AG09319 (cell line): ENCODE data around the gene PTPRM.

ENCODE experiments used
- DNase-seq: peaks from one replicate; pipeline ENCODE4 v3.0.0-alpha.2; 2010; ENCODE audit warnings: low read depth; ENCODE audit errors: extremely low read depth
- TF ChIP-seq, protein P1 (sequence below): IDR thresholded peaks from 2 replicates; pipeline ENCODE4 v1.5.1; 2011; ENCODE audit warnings: low read depth, mild to moderate bottlenecking, inconsistent platforms, low read length, moderate library complexity

PTPRM gene

DNA sequence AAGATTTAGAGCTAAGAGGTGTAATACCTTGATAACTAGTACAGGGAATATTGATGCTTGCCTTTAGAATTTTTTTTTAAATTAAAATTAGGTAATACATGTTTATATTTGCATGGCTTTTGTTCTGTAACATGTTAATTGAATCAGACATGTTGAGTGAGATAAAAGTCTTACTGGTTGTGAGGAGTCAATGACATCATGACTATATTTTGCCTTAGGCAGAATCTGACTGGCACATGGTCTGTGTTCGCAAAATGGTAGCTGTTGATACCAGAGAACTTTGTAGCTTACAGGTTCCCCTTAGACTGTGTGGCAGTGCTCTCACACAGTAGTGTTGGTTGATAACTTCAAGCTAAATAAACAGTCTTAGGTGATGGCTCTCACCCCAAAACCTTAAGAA lies 199.7 kb downstream of the PTPRM start:
- TF ChIP-seq, protein P1, sequence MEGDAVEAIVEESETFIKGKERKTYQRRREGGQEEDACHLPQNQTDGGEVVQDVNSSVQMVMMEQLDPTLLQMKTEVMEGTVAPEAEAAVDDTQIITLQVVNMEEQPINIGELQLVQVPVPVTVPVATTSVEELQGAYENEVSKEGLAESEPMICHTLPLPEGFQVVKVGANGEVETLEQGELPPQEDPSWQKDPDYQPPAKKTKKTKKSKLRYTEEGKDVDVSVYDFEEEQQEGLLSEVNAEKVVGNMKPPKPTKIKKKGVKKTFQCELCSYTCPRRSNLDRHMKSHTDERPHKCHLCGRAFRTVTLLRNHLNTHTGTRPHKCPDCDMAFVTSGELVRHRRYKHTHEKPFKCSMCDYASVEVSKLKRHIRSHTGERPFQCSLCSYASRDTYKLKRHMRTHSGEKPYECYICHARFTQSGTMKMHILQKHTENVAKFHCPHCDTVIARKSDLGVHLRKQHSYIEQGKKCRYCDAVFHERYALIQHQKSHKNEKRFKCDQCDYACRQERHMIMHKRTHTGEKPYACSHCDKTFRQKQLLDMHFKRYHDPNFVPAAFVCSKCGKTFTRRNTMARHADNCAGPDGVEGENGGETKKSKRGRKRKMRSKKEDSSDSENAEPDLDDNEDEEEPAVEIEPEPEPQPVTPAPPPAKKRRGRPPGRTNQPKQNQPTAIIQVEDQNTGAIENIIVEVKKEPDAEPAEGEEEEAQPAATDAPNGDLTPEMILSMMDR: no peak
- no peak for DNase-seq

- TF ChIP-seq, protein P1: no peak
- DNase-seq: no peak
These were observed 203.8 kb downstream of the PTPRM start for GRCh38 chr18:7770908-7771307.

- no peak for DNase-seq
- TF ChIP-seq, protein P1: no peak
These were observed 205.4 kb downstream of the PTPRM start for GRCh38 chr18:7772510-7772888.

- no peak for DNase-seq
- TF ChIP-seq, protein P1: no peak
These were observed 205.8 kb downstream of the PTPRM start for GRCh38 chr18:7772951-7773350.

- TF ChIP-seq, protein P1: no peak
- no peak for DNase-seq
These were observed 208.0 kb downstream of the PTPRM start for GRCh38 chr18:7775128-7775527.

DNA sequence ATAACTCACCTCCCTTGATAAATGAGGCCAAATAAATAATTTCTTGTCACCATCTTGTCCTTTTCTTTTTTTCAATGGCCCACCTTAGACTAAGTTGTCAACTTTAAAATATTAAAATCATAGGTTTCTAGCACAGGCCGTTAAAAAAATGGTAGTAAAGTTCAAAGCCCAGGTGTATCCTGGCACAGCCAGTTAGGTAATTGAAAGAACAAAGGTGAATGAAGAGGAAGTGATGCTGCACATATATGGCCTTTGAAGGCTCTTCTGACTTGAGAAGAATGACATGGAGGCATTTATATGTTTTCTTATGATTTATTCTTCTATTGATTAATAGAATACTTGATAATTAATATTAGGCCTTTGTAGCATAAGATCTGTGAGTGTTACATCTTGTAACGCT lies 208.7 kb downstream of the PTPRM start:
- TF ChIP-seq, protein P1: no peak
- DNase-seq: no peak

DNA sequence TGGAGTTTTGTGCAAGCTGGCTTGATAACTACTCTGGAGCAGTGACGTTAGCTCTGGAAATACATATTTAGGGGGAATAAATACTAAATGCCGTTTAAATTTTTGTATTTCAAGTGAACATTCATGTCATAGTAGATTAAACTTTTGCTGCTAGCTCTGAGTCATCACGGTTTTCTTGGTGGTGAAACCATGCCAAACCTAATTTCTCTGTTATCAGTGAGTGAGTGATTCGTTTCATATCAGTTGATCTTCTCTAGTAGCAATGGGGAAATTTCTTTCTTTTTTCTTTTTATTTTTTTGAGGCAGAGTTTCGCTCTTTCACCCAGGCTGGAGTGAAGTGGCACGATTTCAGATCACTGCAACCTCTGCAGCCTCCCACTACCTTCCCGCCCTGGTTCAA lies 211.1 kb downstream of the PTPRM start:
- TF ChIP-seq, protein P1: no peak
- no peak for DNase-seq
